Gastroesophageal sphincter (tissue), 3 donors: ENCODE measurements around the gene SUPV3L1.

Source experiments
- POLR2A ChIP-seq, 2 donors: fragments of 450-650 bp; IDR thresholded peaks; one replicate each; pipeline ENCODE4 v1.6.1; 2017; ENCODE audit warnings: antibody characterized with exemption in 2 of 2, mild to moderate bottlenecking in 2 of 2, moderate library complexity in 1 of 2
- POLR2AphosphoS5 ChIP-seq: sonication (generic); formaldehyde crosslinking; IDR thresholded peaks from one replicate; pipeline ENCODE4 v1.6.1; 2017; ENCODE audit warnings: antibody characterized with exemption
- TF ChIP-seq, protein P1 (sequence below), 4 experiments: fragments of 200-600 bp in 2 of 4; fragments of 450-650 bp in 2 of 4; sonication (generic) in 1 of 4; IDR thresholded peaks; one replicate each; pipeline ENCODE4 v1.5.1; 2017 to 2019; ENCODE audit warnings: antibody characterized with exemption in 4 of 4, mild to moderate bottlenecking in 2 of 4, moderate library complexity in 2 of 4

DNA sequence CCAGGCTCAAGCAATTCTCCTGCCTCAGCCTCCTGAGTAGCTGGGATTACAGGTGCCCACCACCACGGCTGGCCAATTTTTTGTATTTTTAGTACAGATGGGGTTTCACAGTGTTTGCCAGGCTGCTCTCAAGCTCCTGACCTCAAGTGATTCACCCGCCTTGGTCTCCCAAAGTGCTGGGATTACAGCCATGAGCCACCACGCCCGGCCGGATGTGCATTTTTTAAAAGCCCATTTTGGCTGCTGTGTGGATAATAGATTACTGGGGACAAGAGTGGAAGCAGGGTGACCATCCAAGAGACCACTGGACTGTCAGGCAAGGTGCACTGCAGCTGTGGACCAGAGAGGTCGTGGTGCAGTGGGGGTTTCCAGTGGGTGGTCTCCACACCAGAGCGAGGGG lies 61.5 kb downstream of the SUPV3L1 start:
- TF ChIP-seq, protein P1, sequence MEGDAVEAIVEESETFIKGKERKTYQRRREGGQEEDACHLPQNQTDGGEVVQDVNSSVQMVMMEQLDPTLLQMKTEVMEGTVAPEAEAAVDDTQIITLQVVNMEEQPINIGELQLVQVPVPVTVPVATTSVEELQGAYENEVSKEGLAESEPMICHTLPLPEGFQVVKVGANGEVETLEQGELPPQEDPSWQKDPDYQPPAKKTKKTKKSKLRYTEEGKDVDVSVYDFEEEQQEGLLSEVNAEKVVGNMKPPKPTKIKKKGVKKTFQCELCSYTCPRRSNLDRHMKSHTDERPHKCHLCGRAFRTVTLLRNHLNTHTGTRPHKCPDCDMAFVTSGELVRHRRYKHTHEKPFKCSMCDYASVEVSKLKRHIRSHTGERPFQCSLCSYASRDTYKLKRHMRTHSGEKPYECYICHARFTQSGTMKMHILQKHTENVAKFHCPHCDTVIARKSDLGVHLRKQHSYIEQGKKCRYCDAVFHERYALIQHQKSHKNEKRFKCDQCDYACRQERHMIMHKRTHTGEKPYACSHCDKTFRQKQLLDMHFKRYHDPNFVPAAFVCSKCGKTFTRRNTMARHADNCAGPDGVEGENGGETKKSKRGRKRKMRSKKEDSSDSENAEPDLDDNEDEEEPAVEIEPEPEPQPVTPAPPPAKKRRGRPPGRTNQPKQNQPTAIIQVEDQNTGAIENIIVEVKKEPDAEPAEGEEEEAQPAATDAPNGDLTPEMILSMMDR (IDR thresholded peaks at IDR 0.05), result no peak
- TF ChIP-seq POLR2A (IDR thresholded peaks at IDR 0.05) (no peak), POLR2AphosphoS5 (no peak)
